Hepatocyte (in vitro differentiated cells): ENCODE results near the gene PGPEP1. TPM values are rescaled to one million over a fixed set of nuclear protein-coding genes. Genes with fewer than 3 reads are reported as not detected.

Experiments used
- DNase-seq: peaks from one replicate; pipeline ENCODE4 v3.0.0-alpha.2; 2016; ENCODE audit warnings: low spot score
- H2AFZ ChIP-seq: fragments of 200-600 bp; sonication (generic); 2 replicates; pipeline ENCODE4 v1.6.0; 2016; ENCODE audit warnings: antibody characterized with exemption, mild to moderate bottlenecking
- H3K27ac ChIP-seq: fragments of 200-600 bp; sonication (generic); 2 replicates; pipeline ENCODE4 v1.5.1; 2016; ENCODE audit warnings: mild to moderate bottlenecking
- H3K27me3 ChIP-seq: fragments of 200-600 bp; sonication (generic); 2 replicates; pipeline ENCODE4 v1.6.1; 2016
- H3K36me3 ChIP-seq: fragments of 200-600 bp; sonication (generic); replicated peaks from 2 replicates; pipeline ENCODE4 v1.5.1; 2016; ENCODE audit warnings: low read depth; ENCODE audit not compliant: insufficient read depth
- H3K4me1 ChIP-seq: fragments of 200-600 bp; sonication (generic); 2 replicates; pipeline ENCODE4 v1.5.1; 2016; ENCODE audit warnings: mild to moderate bottlenecking, moderate library complexity; ENCODE audit not compliant: insufficient read depth
- H3K4me2 ChIP-seq: fragments of 200-600 bp; sonication (generic); 2 replicates; pipeline ENCODE4 v1.6.0; 2016
- H3K4me3 ChIP-seq: fragments of 200-600 bp; sonication (generic); 2 replicates; pipeline ENCODE4 v1.5.1; 2016; ENCODE audit warnings: mild to moderate bottlenecking
- H3K79me2 ChIP-seq: fragments of 200-600 bp; sonication (generic); 2 replicates; pipeline ENCODE4 v1.6.0; 2017; ENCODE audit warnings: mild to moderate bottlenecking
- H3K9me2 ChIP-seq: fragments of 200-600 bp; sonication (generic); replicated peaks from 2 replicates; pipeline ENCODE4 v1.6.0; 2017; ENCODE audit warnings: mild to moderate bottlenecking; ENCODE audit not compliant: insufficient read depth
- H3K9me3 ChIP-seq: fragments of 200-600 bp; sonication (generic); 2 replicates; pipeline ENCODE4 v1.5.1; 2016; ENCODE audit warnings: low read depth, mild to moderate bottlenecking
- H4K20me1 ChIP-seq: fragments of 200-600 bp; sonication (generic); 2 replicates; pipeline ENCODE4 v1.6.0; 2016; ENCODE audit warnings: mild to moderate bottlenecking; ENCODE audit not compliant: insufficient read depth, poor library complexity, severe bottlenecking
- CTCF ChIP-seq: fragments of 200-600 bp; sonication (generic); IDR thresholded peaks from 2 replicates; pipeline ENCODE4 v1.5.1; 2016; ENCODE audit warnings: antibody characterized with exemption, mild to moderate bottlenecking; ENCODE audit not compliant: poor library complexity
- EZH2 ChIP-seq: fragments of 200-600 bp; sonication (generic); IDR thresholded peaks from 2 replicates; pipeline ENCODE4 v1.6.1; 2016; ENCODE audit warnings: antibody characterized with exemption, mild to moderate bottlenecking, borderline replicate concordance
- EZH2phosphoT487 ChIP-seq: fragments of 200-600 bp; sonication (generic); IDR thresholded peaks from one replicate; pipeline ENCODE4 v1.6.1; 2018; ENCODE audit warnings: antibody characterized with exemption, mild to moderate bottlenecking, low read depth, moderate library complexity; ENCODE audit not compliant: unreplicated experiment, severe bottlenecking
- WGBS: methylation state at CpG from one replicate; pipeline ENCODE4 v1.1.6; 2016; ENCODE audit warnings: low lambda C conversion rate; ENCODE audit errors: missing lambda C conversion rate; 5-methylcytosine and 5-hydroxymethylcytosine counted together
- polyA plus RNA-seq: library from polyadenylated mRNA; unstranded; fragments of >200 nt; fragmentation: Nextera tagmentation; extraction: Ambion mirVana; gene quantifications from 2 replicates; pipeline ENCODE4 v1.2.1, GENCODE V29; 2016
- total RNA-seq: library from RNA; depleted of rRNA; stranded (reverse); fragments of >200 nt; gene quantifications from 2 replicates; pipeline ENCODE4 v1.2.3, GENCODE V29; 2014

Gene PGPEP1
- total and polyA plus RNA-seq, 2 experiments from 2014 or later = 26.8 to 36.1 TPM

- Histone ChIP-seq H3K27ac (peak overlapping the region; percentile 99), H3K79me2 (peaks cover 4% of the 10 kb centered on the region), H3K9me2 (no peaks in the 10 kb centered on the region), H2AFZ (no peak overlapping the region), H3K4me3 (no peak overlapping the region), H4K20me1 (no peaks in the 10 kb centered on the region), H3K4me1 (peaks cover 43% of the 10 kb centered on the region), H3K9me3 (no peaks in the 10 kb centered on the region), H3K27me3 (no peaks in the 10 kb centered on the region), H3K36me3 (no peaks in the 10 kb centered on the region), H3K4me2 (peak overlapping the region; percentile 91)
- DNase-seq = no peak
- WGBS = 37% methylated on average over 11 of the region's 11 CpGs
- TF ChIP-seq EZH2phosphoT487 (no peak), EZH2 (no peak), CTCF (no peak)
These were observed 74.2 kb downstream of the PGPEP1 start for GRCh38 chr19:18414504-18415177.

DNA sequence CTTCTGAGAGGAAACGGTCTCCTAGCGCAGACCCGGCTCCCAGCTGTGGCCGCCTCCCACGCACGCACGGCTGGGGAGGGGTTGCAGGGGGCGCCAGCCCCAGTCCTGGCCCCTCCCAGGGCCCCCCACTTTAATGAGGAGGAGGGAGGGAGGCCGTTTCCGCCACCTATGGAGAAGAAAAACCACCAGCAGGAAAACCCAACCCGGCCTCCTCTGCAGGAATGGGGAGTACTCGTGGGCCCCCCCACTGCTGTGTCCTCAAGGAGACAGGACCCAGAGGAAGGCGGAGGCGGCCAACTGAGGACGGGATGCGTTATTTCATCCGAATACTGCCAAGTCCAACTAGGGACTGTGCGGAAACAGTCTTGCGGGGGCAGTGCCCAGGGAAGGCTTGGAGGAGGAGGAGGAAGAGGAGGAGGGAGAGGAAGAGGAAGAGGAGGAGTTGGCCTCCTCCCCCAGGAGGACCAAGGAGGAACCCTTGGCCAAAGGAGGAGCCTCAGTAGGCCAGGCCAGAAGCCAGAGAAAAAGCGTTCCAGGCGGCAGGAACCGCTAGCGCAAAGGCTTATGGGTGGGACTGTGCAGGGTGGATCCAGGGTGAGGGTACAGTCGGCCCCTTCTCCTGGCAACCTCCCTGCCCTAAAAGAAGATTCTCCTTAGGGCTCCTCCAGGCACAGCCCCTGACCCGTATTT, 74.9 kb downstream of the PGPEP1 start:
- Histone ChIP-seq H3K36me3 (no peaks in the 10 kb centered on the region), H3K4me1 (peaks cover 42% of the 10 kb centered on the region), H3K27me3 (no peaks in the 10 kb centered on the region), H3K9me3 (no peaks in the 10 kb centered on the region), H3K9me2 (no peaks in the 10 kb centered on the region), H3K79me2 (peaks cover 10% of the 10 kb centered on the region), H3K4me2 (peak overlapping the region; percentile 91), H3K4me3 (no peak overlapping the region), H3K27ac (peak overlapping the region; percentile 99), H2AFZ (no peak overlapping the region), H4K20me1 (no peaks in the 10 kb centered on the region)
- WGBS = 67% methylated on average over 25 of the region's 25 CpGs
- peak; percentile 70 for DNase-seq
- TF ChIP-seq EZH2 (no peak), EZH2phosphoT487 (no peak), CTCF (no peak)

DNA sequence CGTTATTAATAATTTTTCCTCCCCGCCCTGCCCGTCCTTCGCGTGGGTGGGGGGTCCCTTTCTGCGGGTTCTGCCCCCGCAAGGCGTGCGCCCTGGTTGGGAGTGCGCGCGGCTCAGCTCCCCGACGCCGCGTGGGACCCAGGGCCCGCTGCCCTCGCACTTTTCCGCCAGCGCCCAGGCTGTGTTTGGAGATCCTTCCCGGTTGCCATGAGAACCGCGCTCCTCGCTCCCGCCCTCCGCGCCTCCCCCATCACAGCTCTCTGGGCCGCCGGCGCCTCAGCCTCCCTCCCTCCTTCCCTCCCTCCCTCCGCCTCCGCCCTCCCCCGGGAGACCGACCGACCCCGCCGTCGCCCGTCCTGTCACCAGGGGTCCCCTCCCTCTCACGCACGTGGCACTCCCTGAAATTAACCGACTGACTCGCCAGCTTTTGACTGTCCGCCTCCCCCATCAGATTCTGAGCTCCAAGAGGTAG, 76.4 kb downstream of the PGPEP1 start:
- Histone ChIP-seq H3K4me2 (peak overlapping the region; percentile 91), H4K20me1 (peaks cover 11% of the 10 kb centered on the region), H3K79me2 (peaks cover 25% of the 10 kb centered on the region), H2AFZ (peak overlapping the region; percentile 70), H3K36me3 (no peaks in the 10 kb centered on the region), H3K4me1 (peaks cover 53% of the 10 kb centered on the region), H3K27ac (peak overlapping the region; percentile 99), H3K27me3 (no peaks in the 10 kb centered on the region), H3K9me2 (no peaks in the 10 kb centered on the region), H3K9me3 (no peaks in the 10 kb centered on the region), H3K4me3 (peak overlapping the region; percentile 32)
- 5% methylated on average over 29 of the region's 44 CpGs for whole genome bisulfite sequencing
- TF ChIP-seq EZH2 (no peak), CTCF (no peak), EZH2phosphoT487 (no peak)
- DNase-seq = peak; percentile 94
